Measurements from ENCODE around the gene WSCD2. TPM values are rescaled to one million over a fixed set of nuclear protein-coding genes. Genes with fewer than 3 reads are reported as not detected.

The WSCD2 gene
- polyA plus RNA-seq, 3 donors, result not detected

DNA sequence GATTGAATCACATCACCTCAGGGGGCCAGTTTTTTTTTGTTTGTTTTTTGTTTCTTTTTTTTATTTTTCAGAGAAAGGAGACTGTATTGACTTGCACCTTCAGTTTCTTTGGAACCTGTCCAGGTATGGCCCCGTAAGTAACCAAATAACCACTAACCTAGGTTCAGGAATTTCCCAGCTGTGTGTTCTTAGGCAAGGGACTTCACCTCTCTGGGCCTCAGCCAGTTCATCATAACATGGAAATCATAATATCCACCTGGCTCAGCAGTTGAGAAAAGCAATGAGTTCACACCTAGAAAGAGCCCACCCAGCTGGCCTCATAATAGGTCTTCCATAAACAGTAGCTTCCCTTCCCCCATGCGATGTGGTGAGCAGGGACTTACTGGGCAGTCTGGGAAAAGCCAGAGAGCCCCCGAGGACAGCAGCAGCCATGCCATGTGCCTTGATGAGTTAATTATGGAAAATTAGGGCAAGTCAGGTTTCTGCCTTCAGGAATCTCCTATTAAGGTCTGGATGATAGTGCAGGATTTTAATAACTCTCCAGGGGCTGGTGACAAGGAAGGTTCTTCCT lies 27.4 kb upstream of the WSCD2 start:
- intact Hi-C loops (cut with micrococcal nuclease), result no loop called here
- no peak overlapping the region for H3K4me3 Mint-ChIP-seq
- H3K27me3 Mint-ChIP-seq (ENCODE audit: low read depth in 3 of 3), result peaks cover 10 to 13% (median 11%) of the 10 kb centered on the region in 3 donors

DNA sequence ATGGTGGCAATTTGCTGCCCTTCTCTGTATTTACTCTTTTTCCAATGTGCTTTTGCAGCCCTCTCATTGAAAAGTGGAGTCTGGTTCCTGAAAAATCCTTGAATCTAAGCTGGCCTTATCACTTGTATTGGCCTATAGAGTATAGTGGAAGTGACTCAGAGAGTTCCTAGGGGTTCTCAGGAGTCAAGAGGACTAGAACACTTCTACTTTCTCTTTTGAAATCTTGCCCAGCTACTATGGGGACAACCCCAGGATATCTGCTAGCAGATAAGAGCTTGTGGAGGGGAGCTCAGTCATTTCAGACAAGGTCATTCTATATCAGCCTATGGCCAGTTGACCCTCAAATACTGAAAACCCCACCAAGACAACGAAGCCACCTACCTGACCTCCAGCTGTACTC lies 26.7 kb upstream of the WSCD2 start:
- Histone ChIP-seq H3K36me3 (replicated peaks in 1 of 2; ENCODE audit: control insufficient read depth in 1 of 2, insufficient read depth in 2 of 2, low read length in 2 of 2) (no peaks in the 10 kb centered on the region), H4K20me1 (ENCODE audit: insufficient read depth, low read length) (no peaks in the 10 kb centered on the region), H3K4me2 (replicated peaks; ENCODE audit: extremely low read depth, low read length, poor library complexity, severe bottlenecking) (no peak overlapping the region), H3K9me3 (replicated peaks in 1 of 2; ENCODE audit: control insufficient read depth in 1 of 2, insufficient read depth in 1 of 2, low read length in 2 of 2) (no peaks in the 10 kb centered on the region), H3K27ac (ENCODE audit: low read depth in 1 of 2, low read length in 2 of 2) (no peak overlapping the region), H3K4me1 (ENCODE audit: control insufficient read depth in 1 of 2, insufficient read depth in 2 of 2, low read length in 2 of 2) (no peaks in the 10 kb centered on the region), H3K27me3 (ENCODE audit: control insufficient read depth in 2 of 2, insufficient read depth in 2 of 2, low read length in 2 of 2) (no peaks in the 10 kb centered on the region), H3K79me2 (ENCODE audit: insufficient read depth, low read length) (no peaks in the 10 kb centered on the region), H3K4me3 (replicated peaks in 1 of 3; ENCODE audit: low read depth in 2 of 3, low read length in 3 of 3) (no peak overlapping the region), H2AFZ (ENCODE audit: insufficient read depth, low read depth, low read length, poor library complexity, severe bottlenecking) (no peak overlapping the region), H3K9ac (ENCODE audit: insufficient read depth, low read length, poor library complexity, severe bottlenecking) (no peak overlapping the region)
- no peaks in the 10 kb centered on the region for H3K4me1 Mint-ChIP-seq
- no peak overlapping the region for H3K4me3 Mint-ChIP-seq
- WGBS (ENCODE audit: insufficient coverage), result no CpG with 5 or more reads among the region's 1 CpG
- H3K27me3 Mint-ChIP-seq (ENCODE audit: low read depth in 3 of 3), result peaks cover 10 to 13% (median 12%) of the 10 kb centered on the region in 3 donors
- TF ChIP-seq, protein P1, sequence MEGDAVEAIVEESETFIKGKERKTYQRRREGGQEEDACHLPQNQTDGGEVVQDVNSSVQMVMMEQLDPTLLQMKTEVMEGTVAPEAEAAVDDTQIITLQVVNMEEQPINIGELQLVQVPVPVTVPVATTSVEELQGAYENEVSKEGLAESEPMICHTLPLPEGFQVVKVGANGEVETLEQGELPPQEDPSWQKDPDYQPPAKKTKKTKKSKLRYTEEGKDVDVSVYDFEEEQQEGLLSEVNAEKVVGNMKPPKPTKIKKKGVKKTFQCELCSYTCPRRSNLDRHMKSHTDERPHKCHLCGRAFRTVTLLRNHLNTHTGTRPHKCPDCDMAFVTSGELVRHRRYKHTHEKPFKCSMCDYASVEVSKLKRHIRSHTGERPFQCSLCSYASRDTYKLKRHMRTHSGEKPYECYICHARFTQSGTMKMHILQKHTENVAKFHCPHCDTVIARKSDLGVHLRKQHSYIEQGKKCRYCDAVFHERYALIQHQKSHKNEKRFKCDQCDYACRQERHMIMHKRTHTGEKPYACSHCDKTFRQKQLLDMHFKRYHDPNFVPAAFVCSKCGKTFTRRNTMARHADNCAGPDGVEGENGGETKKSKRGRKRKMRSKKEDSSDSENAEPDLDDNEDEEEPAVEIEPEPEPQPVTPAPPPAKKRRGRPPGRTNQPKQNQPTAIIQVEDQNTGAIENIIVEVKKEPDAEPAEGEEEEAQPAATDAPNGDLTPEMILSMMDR (IDR thresholded peaks at IDR 0.05), result no peak
- no peak for DNase-seq
- no peaks in the 10 kb centered on the region for H3K9me3 Mint-ChIP-seq
- H3K27ac Mint-ChIP-seq, result no peak overlapping the region
- intact Hi-C loops (cut with micrococcal nuclease), result no loop called here
- H3K36me3 Mint-ChIP-seq, result no peaks in the 10 kb centered on the region

More for the DNA sequence above, 27.4 kb upstream of the WSCD2 start:
- H2AFZ ChIP-seq (ENCODE audit: insufficient read depth, low read depth, low read length, poor library complexity, severe bottlenecking), result no peak overlapping the region
- no peaks in the 10 kb centered on the region for H3K79me2 ChIP-seq (ENCODE audit: insufficient read depth, low read length)
- H3K36me3 Mint-ChIP-seq, result no peaks in the 10 kb centered on the region
- no peaks in the 10 kb centered on the region for H3K4me1 ChIP-seq (ENCODE audit: control insufficient read depth in 1 of 2, insufficient read depth in 2 of 2, low read length in 2 of 2)
- no peaks in the 10 kb centered on the region for H3K4me1 Mint-ChIP-seq
- no peak overlapping the region for H3K4me3 ChIP-seq (replicated peaks in 1 of 3; ENCODE audit: low read depth in 2 of 3, low read length in 3 of 3)
- no peaks in the 10 kb centered on the region for H3K9me3 ChIP-seq (replicated peaks in 1 of 2; ENCODE audit: control insufficient read depth in 1 of 2, insufficient read depth in 1 of 2, low read length in 2 of 2)
- DNase-seq, result no peak
- H3K27me3 ChIP-seq (ENCODE audit: control insufficient read depth in 2 of 2, insufficient read depth in 2 of 2, low read length in 2 of 2), result no peaks in the 10 kb centered on the region
- H3K9ac ChIP-seq (ENCODE audit: insufficient read depth, low read length, poor library complexity, severe bottlenecking), result no peak overlapping the region
- WGBS (ENCODE audit: insufficient coverage), result 83% methylated on average over 2 of the region's 3 CpGs
- no peaks in the 10 kb centered on the region for H4K20me1 ChIP-seq (ENCODE audit: insufficient read depth, low read length)
- peak overlapping the region in 1 of 7 donors; percentile 43 for H3K27ac Mint-ChIP-seq
- H3K9me3 Mint-ChIP-seq, result no peaks in the 10 kb centered on the region
- TF ChIP-seq, protein P1 (IDR thresholded peaks at IDR 0.05), result no peak
- no peaks in the 10 kb centered on the region for H3K36me3 ChIP-seq (replicated peaks in 1 of 2; ENCODE audit: control insufficient read depth in 1 of 2, insufficient read depth in 2 of 2, low read length in 2 of 2)
- no peak overlapping the region for H3K4me2 ChIP-seq (replicated peaks; ENCODE audit: extremely low read depth, low read length, poor library complexity, severe bottlenecking)
- H3K27ac ChIP-seq (ENCODE audit: low read depth in 1 of 2, low read length in 2 of 2), result no peak overlapping the region
